GM20000 (cell line): ENCODE data around the gene DNAAF6.
"Not testable (repeated sequence)": the region's sequence is repeated elsewhere in the genome, so short reads cannot be mapped to it uniquely, and the experiment has no call there.

Experiments
- DNase-seq: peaks from one replicate; pipeline ENCODE4 v3.0.0; 2012; ENCODE audit warnings: low spot score
- TF ChIP-seq, protein P1 (sequence below): IDR thresholded peaks from 2 replicates; pipeline ENCODE4 v1.5.1; 2012; ENCODE audit warnings: mild to moderate bottlenecking, control low read depth; ENCODE audit errors: extremely low read depth, missing control alignments

The DNAAF6 gene

GRCh38 chrX:107205770-107206696, at the start of gene DNAAF6, which contains the start of gene NUP62CL:
Gene DNAAF6, plus strand, starts transcription at chrX:107206611. Its CDS starts 6,265 bp downstream, at chrX:107212876.
Gene NUP62CL, minus strand, starts transcription at chrX:107206433. Its CDS starts 31,287 bp downstream, at chrX:107175146.
- TF ChIP-seq, protein P1, sequence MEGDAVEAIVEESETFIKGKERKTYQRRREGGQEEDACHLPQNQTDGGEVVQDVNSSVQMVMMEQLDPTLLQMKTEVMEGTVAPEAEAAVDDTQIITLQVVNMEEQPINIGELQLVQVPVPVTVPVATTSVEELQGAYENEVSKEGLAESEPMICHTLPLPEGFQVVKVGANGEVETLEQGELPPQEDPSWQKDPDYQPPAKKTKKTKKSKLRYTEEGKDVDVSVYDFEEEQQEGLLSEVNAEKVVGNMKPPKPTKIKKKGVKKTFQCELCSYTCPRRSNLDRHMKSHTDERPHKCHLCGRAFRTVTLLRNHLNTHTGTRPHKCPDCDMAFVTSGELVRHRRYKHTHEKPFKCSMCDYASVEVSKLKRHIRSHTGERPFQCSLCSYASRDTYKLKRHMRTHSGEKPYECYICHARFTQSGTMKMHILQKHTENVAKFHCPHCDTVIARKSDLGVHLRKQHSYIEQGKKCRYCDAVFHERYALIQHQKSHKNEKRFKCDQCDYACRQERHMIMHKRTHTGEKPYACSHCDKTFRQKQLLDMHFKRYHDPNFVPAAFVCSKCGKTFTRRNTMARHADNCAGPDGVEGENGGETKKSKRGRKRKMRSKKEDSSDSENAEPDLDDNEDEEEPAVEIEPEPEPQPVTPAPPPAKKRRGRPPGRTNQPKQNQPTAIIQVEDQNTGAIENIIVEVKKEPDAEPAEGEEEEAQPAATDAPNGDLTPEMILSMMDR: no peak
- peak; percentile 71 for DNase-seq

GRCh38 chrX:107157618-107158017, 48.8 kb upstream of the DNAAF6 start:
- not testable (repeated sequence) for DNase-seq

GRCh38 chrX:107167163-107167921, 39.1 kb upstream of the DNAAF6 start:
- TF ChIP-seq, protein P1: no peak

GRCh38 chrX:107168257-107168656, 38.2 kb upstream of the DNAAF6 start:
- TF ChIP-seq, protein P1: no peak
- DNase-seq: no peak

More at GRCh38 chrX:107167163-107167921, 39.1 kb upstream of the DNAAF6 start:
- DNase-seq: no peak

GRCh38 chrX:107168712-107169111, 37.7 kb upstream of the DNAAF6 start:
- no peak for DNase-seq
- TF ChIP-seq, protein P1: no peak

DNA sequence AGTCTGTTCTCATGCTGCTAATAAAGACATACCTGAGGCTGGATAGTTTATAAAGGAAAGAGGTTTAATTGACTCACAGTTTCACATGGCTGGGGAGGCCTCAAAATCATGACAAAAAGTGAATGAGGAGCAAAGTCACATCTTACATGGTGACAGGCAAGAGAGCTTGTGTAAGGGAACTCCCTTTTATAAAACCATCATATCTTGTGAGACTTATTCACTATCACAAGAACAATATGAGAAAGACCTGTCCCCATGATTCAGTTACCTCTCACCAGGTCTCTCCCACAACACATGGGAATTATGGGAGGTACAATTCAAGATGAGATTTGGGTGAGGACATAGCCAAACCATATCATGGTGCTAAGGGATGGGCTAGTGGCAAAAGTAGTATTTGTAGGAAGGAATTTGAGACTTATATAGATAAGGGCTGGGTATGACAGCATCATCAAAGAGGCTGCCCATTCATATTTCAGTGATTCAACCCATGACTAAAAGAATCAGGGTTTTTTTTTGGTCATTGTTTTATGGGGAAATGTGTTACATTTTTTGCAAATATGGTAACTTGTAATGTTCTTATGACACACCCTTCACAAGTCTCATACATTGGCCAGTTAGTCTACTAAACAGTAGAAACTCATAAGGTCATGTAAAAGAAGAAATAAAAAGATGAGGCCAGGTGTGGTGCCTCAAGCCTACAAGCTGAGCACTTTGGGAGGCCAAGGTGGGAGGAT, 34.9 kb upstream of the DNAAF6 start:
- DNase-seq: no peak
- TF ChIP-seq, protein P1: no peak

DNA sequence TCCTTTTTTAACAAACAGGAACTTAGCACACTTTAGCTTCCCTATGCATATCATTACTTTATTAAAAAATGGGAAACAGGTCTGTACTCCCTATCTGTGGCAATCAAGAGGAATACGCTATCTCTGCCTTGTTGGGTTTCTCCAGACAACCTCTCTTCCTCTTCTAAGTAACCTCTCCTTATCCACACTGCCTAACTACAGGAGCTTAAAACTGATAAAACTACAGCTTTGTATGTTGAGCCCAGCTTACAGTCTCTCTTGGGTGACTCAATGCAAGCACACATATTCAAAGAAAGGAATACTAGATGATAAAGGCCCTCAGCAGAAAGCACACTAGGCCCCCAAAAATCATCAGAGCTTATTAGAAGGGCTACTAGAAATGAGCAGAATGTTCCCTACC, 9.1 kb upstream of the DNAAF6 start:
- DNase-seq: no peak
- TF ChIP-seq, protein P1: no peak

- not testable (repeated sequence) for DNase-seq
Measured at GRCh38 chrX:107198074-107198473, 8.3 kb upstream of the DNAAF6 start.
